Stimulated activated effector memory CD8-positive, alpha-beta T cell treated with anti-CD3 and anti-CD28 coated beads, Interleukin-12 subunit alpha, Interleukin-12 subunit beta, amount 100 ng/mL, for 72 hours (primary cell): ENCODE measurements around the gene SGIP1.

Experiments
- ATAC-seq: fragments of 150-1000 bp; cut with Tn5 transposase; 2 replicates; pipeline ENCODE4 v1.10.0; 2021
- DNase-seq, 2 donors: peaks; one replicate each; pipeline ENCODE4 v3.0.0; 2021 to 2022; ENCODE audit warnings: low spot score in 2 of 2
- H3K27ac Mint-ChIP-seq: one replicate; pipeline ENCODE4 v1.8.0; 2022; ENCODE audit warnings: mild to moderate bottlenecking, mixed read lengths
- H3K36me3 Mint-ChIP-seq: one replicate; pipeline ENCODE4 v1.8.0; 2022; ENCODE audit warnings: mild to moderate bottlenecking, mixed read lengths
- H3K4me1 Mint-ChIP-seq: one replicate; pipeline ENCODE4 v1.8.0; 2022; ENCODE audit warnings: mixed read lengths
- H3K4me3 Mint-ChIP-seq: one replicate; pipeline ENCODE4 v1.8.0; 2022; ENCODE audit warnings: mild to moderate bottlenecking, mixed read lengths
- H3K9me3 Mint-ChIP-seq: one replicate; pipeline ENCODE4 v1.8.0; 2022; ENCODE audit warnings: mixed read lengths

The SGIP1 gene

GRCh38 chr1:66599346-66599745 is 65.4 kb downstream of the SGIP1 start:
- no peak for DNase-seq
- H3K4me1 Mint-ChIP-seq = no peaks in the 10 kb centered on the region
- H3K27ac Mint-ChIP-seq = no peak overlapping the region
- H3K4me3 Mint-ChIP-seq = no peak overlapping the region
- no peaks in the 10 kb centered on the region for H3K9me3 Mint-ChIP-seq
- no peaks in the 10 kb centered on the region for H3K36me3 Mint-ChIP-seq
- ATAC-seq = no peak

DNA sequence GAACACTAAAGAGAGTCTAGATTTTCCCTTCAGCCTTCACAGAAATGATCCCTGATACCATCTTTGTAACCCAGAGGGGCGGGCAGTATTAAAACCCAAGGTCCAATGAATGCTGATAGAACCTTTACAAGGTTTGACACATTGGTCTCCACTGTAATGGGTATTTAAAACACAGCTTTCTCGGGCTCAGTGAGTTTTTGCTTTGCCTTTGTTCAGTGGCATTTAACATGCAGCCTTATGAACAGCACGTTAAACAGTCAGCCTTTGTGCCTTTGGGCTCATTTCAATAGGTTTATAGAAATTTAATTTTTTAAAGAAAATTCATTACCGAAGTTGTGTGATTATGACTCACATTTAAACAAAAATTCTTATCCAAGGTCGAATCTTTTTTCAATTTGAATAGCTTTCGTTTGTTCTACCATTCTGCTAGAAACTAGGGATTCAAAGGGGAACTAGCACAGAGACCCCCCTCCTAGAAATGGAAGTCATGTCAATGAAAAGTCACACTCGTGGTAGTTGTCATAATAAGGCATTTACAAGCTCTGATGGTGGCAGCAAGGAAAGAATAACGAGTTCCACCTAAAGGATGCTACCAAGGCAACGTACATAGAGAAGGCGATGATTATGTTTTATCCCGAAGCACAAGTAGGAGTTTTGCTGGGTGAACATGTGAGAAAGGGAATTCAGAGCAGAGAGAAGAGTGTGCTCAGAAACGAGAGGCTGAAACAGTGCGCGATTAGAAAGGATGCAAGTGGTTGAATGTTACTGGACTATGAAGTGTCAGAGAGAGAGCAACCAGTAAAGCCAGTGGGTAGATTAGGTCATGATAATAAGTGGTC is 66.2 kb downstream of the SGIP1 start:
- Mint-ChIP-seq H3K27ac (no peak overlapping the region), H3K9me3 (no peaks in the 10 kb centered on the region), H3K4me1 (no peaks in the 10 kb centered on the region), H3K36me3 (no peaks in the 10 kb centered on the region), H3K4me3 (no peak overlapping the region)
- no peak for DNase-seq
- no peak for ATAC-seq

- Mint-ChIP-seq H3K27ac (no peak overlapping the region), H3K36me3 (no peaks in the 10 kb centered on the region), H3K4me3 (no peak overlapping the region), H3K4me1 (no peaks in the 10 kb centered on the region), H3K9me3 (no peaks in the 10 kb centered on the region)
- DNase-seq = no peak
- no peak for ATAC-seq
Measured at GRCh38 chr1:66605419-66605997, 71.6 kb downstream of the SGIP1 start.

DNA sequence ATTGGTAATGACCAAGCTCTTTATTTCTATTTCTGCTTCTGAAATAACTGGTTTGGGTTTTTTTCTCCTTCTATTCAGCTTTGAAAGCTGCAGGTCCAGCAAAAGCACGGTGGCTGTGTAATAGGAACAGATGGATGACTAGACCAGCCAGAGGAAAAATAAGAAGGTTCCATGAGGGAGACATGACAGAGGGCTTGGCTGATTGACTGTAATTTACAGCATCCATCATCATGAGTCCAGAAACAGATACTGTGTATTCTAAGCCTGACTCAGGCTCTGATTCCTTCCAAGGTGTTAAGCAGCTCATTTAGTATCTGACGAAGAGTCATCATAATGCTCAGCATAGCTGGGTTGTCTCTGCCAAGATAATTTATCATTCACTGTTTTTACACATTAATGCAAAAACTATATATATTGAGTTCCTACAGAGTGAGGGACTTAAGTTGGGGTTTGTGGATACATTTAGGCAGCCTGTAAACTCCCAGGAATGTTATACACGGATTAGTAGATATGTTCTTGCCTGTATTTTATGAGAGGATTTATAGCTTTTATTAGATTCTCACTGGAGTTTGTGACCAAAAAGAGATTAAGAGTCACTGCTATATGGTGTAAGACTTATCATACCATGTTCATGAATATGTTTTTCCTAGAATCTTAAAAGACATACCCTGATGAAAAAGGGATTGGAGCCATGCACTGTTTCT is 72.6 kb downstream of the SGIP1 start:
- Mint-ChIP-seq H3K27ac (no peak overlapping the region), H3K9me3 (no peaks in the 10 kb centered on the region)
- no peak for DNase-seq

GRCh38 chr1:66607458-66607857 is 73.5 kb downstream of the SGIP1 start:
- Mint-ChIP-seq H3K27ac (no peak overlapping the region), H3K4me3 (no peak overlapping the region), H3K9me3 (no peaks in the 10 kb centered on the region), H3K36me3 (no peaks in the 10 kb centered on the region), H3K4me1 (no peaks in the 10 kb centered on the region)
- ATAC-seq = no peak
- DNase-seq = no peak

More for the DNA sequence above, 72.6 kb downstream of the SGIP1 start:
- Mint-ChIP-seq H3K36me3 (no peaks in the 10 kb centered on the region), H3K4me3 (no peak overlapping the region), H3K4me1 (no peaks in the 10 kb centered on the region)
- no peak for ATAC-seq

GRCh38 chr1:66613187-66613586 is 79.2 kb downstream of the SGIP1 start:
- Mint-ChIP-seq H3K9me3 (no peaks in the 10 kb centered on the region), H3K4me1 (no peaks in the 10 kb centered on the region), H3K4me3 (no peak overlapping the region), H3K36me3 (no peaks in the 10 kb centered on the region), H3K27ac (no peak overlapping the region)
- ATAC-seq = no peak
- DNase-seq = no peak

DNA sequence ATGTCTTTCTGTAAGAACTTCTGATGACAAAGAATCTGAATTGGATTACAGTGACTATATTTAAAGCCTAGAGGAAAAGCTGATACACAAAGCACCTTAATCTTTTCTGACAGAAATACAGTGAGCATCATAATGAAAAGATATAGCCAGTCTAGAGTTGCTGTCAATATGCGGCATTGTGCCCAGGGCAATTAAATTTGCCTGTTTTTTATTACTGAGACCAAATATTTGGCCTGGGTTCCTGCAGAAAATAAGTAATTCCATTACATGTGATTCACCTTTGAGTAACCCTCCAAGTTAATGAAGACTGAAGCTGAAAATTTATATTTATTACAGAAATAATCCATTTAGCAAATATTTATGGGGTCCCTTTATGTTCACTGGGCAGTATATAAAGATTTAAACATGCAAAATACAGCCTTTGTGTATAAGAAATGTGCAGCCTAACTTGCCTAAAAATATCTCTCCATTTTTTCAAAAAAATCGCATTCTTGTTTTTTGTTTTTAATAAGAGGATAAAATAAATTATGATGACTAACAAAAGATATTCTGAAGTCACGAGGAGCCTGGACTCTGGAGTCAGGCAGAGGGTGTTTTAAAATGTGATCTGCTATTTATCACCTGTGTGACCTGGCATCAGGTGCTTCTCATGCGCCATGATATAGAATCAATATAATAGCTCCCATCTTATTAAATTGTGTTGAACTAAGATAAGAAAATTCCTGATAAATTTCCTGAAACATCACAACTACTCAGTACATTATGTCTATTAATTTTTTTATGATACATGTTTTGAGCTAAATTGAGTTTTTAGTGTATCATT is 83.6 kb downstream of the SGIP1 start:
- DNase-seq (no peak), ATAC-seq (no peak)
- Mint-ChIP-seq H3K36me3 (no peaks in the 10 kb centered on the region), H3K4me1 (no peaks in the 10 kb centered on the region), H3K9me3 (no peaks in the 10 kb centered on the region), H3K4me3 (no peak overlapping the region), H3K27ac (no peak overlapping the region)

DNA sequence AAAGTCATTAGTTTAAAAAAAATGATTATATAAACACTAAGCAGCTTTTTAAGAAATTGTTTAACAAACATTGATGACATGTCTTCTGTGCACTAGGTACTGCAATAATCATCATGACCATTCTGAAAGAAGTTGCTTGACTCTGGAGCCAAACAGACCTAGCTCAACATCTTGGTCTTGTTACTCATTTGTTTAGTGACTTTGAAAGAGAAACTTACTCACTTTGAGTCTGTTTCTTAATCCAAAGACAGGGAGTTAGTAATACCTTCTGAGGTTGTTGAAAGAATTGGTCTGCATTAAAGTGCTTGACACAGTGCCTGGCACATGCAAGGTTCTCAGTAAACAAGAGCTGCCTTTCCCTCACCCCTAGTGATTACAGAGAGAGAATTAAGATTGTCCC is 84.4 kb downstream of the SGIP1 start:
- no peak overlapping the region for H3K27ac Mint-ChIP-seq
- H3K4me3 Mint-ChIP-seq = no peak overlapping the region
- no peak for DNase-seq
- ATAC-seq = peak; percentile 67
- no peaks in the 10 kb centered on the region for H3K4me1 Mint-ChIP-seq
- no peaks in the 10 kb centered on the region for H3K36me3 Mint-ChIP-seq
- H3K9me3 Mint-ChIP-seq = no peaks in the 10 kb centered on the region

GRCh38 chr1:66623812-66624211 is 89.9 kb downstream of the SGIP1 start:
- no peak for DNase-seq
- H3K36me3 Mint-ChIP-seq = no peaks in the 10 kb centered on the region
- no peaks in the 10 kb centered on the region for H3K9me3 Mint-ChIP-seq
- no peak overlapping the region for H3K4me3 Mint-ChIP-seq
- no peaks in the 10 kb centered on the region for H3K4me1 Mint-ChIP-seq
- H3K27ac Mint-ChIP-seq = no peak overlapping the region
- no peak for ATAC-seq

DNA sequence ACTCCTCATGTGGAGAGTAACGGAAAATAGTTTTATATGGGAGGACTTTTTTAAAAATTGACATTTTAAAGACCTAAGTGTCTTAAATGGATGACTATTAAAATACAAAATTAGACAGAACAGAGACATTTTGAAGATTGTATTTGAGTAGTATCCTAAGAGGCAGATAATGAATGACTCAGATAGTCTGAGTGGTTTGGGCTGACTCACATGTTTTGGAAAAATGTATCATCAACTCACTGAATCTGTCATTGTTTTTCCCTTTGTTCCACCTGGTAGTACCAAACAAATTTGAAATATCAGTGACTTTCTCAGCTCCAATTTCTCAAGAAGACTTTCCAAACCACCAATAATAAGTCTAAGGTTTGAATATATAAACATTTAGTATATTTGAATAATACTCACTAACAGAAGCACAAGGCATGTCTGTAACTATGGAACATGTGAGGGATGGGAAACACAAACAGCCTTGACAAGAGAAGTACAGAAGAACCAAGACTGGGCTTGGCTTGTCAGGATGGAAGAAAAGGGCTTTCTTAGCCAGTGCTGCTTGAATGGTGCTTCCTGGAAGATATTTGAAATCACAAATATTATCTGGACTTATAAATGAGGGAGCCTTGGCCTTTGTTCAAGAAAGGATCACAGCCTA is 90.6 kb downstream of the SGIP1 start:
- no peak for DNase-seq
- H3K4me1 Mint-ChIP-seq = no peaks in the 10 kb centered on the region
- no peak overlapping the region for H3K4me3 Mint-ChIP-seq
- H3K27ac Mint-ChIP-seq = no peak overlapping the region
- no peaks in the 10 kb centered on the region for H3K9me3 Mint-ChIP-seq
- H3K36me3 Mint-ChIP-seq = no peaks in the 10 kb centered on the region
- peak; percentile 89 for ATAC-seq

GRCh38 chr1:66626261-66626660 is 92.3 kb downstream of the SGIP1 start:
- Mint-ChIP-seq H3K27ac (no peak overlapping the region), H3K4me3 (no peak overlapping the region), H3K4me1 (no peaks in the 10 kb centered on the region), H3K9me3 (no peaks in the 10 kb centered on the region), H3K36me3 (no peaks in the 10 kb centered on the region)
- DNase-seq (no peak), ATAC-seq (no peak)

GRCh38 chr1:66628926-66629325 is 95.0 kb downstream of the SGIP1 start:
- DNase-seq (no peak), ATAC-seq (no peak)
- Mint-ChIP-seq H3K4me1 (no peaks in the 10 kb centered on the region), H3K9me3 (no peaks in the 10 kb centered on the region), H3K36me3 (no peaks in the 10 kb centered on the region), H3K27ac (no peak overlapping the region), H3K4me3 (no peak overlapping the region)

DNA sequence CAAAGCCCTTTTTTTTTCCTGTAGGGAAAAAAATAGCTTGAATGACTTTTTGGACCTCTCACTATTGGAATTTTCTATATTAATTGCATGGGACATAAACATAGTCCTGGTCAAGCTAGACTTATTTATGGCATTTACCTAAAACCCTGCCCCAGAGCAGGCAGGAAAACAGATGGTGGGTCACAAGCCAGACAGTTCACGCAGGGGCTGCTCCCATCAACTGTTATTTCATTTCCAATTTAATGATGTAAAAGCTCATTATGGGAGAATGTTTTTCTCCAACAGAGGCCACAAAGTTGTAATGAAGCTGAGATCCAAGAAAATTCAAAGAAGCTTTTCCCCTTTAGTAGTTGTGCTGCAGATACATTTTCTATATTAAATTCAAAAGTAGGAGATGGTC is 99.2 kb downstream of the SGIP1 start:
- no peak overlapping the region for H3K4me3 Mint-ChIP-seq
- H3K4me1 Mint-ChIP-seq = no peaks in the 10 kb centered on the region
- no peaks in the 10 kb centered on the region for H3K9me3 Mint-ChIP-seq
- H3K27ac Mint-ChIP-seq = no peak overlapping the region
- DNase-seq = no peak
- no peaks in the 10 kb centered on the region for H3K36me3 Mint-ChIP-seq
- ATAC-seq = no peak

DNA sequence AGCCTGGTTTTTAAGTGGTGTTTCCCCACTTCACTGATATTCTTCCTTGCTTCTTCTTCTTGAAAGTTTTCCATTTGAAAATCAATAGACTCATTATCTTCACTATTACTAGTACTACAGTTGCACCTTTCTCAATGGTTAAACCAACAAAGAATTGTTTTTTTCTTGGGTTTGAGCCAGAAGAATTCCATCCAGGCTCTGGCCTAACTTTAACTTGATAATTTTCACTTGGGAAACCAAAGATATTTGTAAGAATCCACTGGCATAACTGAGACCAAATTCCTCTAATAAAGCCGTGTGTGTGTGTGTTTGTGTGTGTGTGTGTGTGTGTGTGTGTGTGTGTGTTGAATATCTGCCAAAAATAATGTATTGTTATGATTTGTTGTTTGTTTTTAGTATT is 103.2 kb downstream of the SGIP1 start:
- no peak for DNase-seq
- Mint-ChIP-seq H3K36me3 (no peaks in the 10 kb centered on the region), H3K4me1 (no peaks in the 10 kb centered on the region), H3K9me3 (no peaks in the 10 kb centered on the region), H3K27ac (no peak overlapping the region), H3K4me3 (no peak overlapping the region)
- ATAC-seq = no peak
